ENCODE measurements around the gene TRIM65.
"Not testable (repeated sequence)": the region's sequence is repeated elsewhere in the genome, so short reads cannot be mapped to it uniquely, and the experiment has no call there.

TRIM65 gene

GRCh38 chr17:75891605-75892555 is 4.9 kb downstream of the TRIM65 start:
- no peak overlapping the region for H3K4me3 ChIP-seq (ENCODE audit: low read depth, low read length)
- TF ChIP-seq CTCF (IDR thresholded peaks at IDR 0.05; ENCODE audit: control insufficient read depth, extremely low read depth, insufficient read depth), result no peak
- no peak for DNase-seq (ENCODE audit: low read depth)

GRCh38 chr17:75891022-75891604 is 5.6 kb downstream of the TRIM65 start:
- TF ChIP-seq CTCF (IDR thresholded peaks at IDR 0.05; ENCODE audit: control insufficient read depth, extremely low read depth, insufficient read depth), result no peak
- DNase-seq (ENCODE audit: low read depth), result no peak
- no peak overlapping the region for H3K4me3 ChIP-seq (ENCODE audit: low read depth, low read length)

GRCh38 chr17:75889454-75889853 is 7.3 kb downstream of the TRIM65 start:
- H3K4me3 ChIP-seq (ENCODE audit: low read depth, low read length), result no peak overlapping the region
- DNase-seq (ENCODE audit: low read depth), result no peak
- no peak for TF ChIP-seq CTCF (IDR thresholded peaks at IDR 0.05; ENCODE audit: control insufficient read depth, extremely low read depth, insufficient read depth)

GRCh38 chr17:75888484-75888883 is 8.3 kb downstream of the TRIM65 start:
- DNase-seq (ENCODE audit: low read depth), result no peak
- no peak overlapping the region for H3K4me3 ChIP-seq (ENCODE audit: low read depth, low read length)
- TF ChIP-seq CTCF (IDR thresholded peaks at IDR 0.05; ENCODE audit: control insufficient read depth, extremely low read depth, insufficient read depth), result no peak

- not testable (repeated sequence) for DNase-seq (ENCODE audit: low read depth); H3K4me3 ChIP-seq (ENCODE audit: low read depth, low read length)
Observed at GRCh38 chr17:75885860-75886259, 10.9 kb downstream of the TRIM65 start.

- DNase-seq (ENCODE audit: low read depth), result no peak
- no peak for TF ChIP-seq CTCF (IDR thresholded peaks at IDR 0.05; ENCODE audit: control insufficient read depth, extremely low read depth, insufficient read depth)
- no peak overlapping the region for H3K4me3 ChIP-seq (ENCODE audit: low read depth, low read length)
Observed at GRCh38 chr17:75885431-75885830, 11.3 kb downstream of the TRIM65 start.

- DNase-seq (ENCODE audit: low read depth), result no peak
- TF ChIP-seq CTCF (IDR thresholded peaks at IDR 0.05; ENCODE audit: control insufficient read depth, extremely low read depth, insufficient read depth), result no peak
- no peak overlapping the region for H3K4me3 ChIP-seq (ENCODE audit: low read depth, low read length)
Observed at GRCh38 chr17:75881678-75882454, 14.9 kb downstream of the TRIM65 start.
